Measurements from ENCODE around the gene SHROOM3. TPM values are rescaled to one million over a fixed set of nuclear protein-coding genes. Genes with fewer than 3 reads are reported as not detected.

SHROOM3 gene
- total RNA-seq, 1 donor from 2014 or later, result 0.51 TPM

GRCh38 chr4:76754439-76754838 is 319.4 kb downstream of the SHROOM3 start:
- no peak for DNase-seq

GRCh38 chr4:76755756-76756155 is 320.7 kb downstream of the SHROOM3 start:
- DNase-seq, result no peak

- no peak for DNase-seq
Measured at GRCh38 chr4:76756416-76756815, 321.4 kb downstream of the SHROOM3 start.

- DNase-seq, result no peak
Measured at GRCh38 chr4:76757418-76757939, 322.4 kb downstream of the SHROOM3 start.

- DNase-seq, result peak; percentile 85
Measured at GRCh38 chr4:76758290-76758882, 323.4 kb downstream of the SHROOM3 start.

- no peak for DNase-seq
Measured at GRCh38 chr4:76758996-76759395, 324.0 kb downstream of the SHROOM3 start.

- no peak for DNase-seq
Measured at GRCh38 chr4:76760193-76760592, 325.2 kb downstream of the SHROOM3 start.

- DNase-seq, result no peak
Measured at GRCh38 chr4:76762137-76763130, 327.4 kb downstream of the SHROOM3 start.

- DNase-seq, result peak; percentile 38
Measured at GRCh38 chr4:76764251-76764650, 329.2 kb downstream of the SHROOM3 start.

- no peak for DNase-seq
Measured at GRCh38 chr4:76765473-76766183, 330.6 kb downstream of the SHROOM3 start.

- no peak for DNase-seq
Measured at GRCh38 chr4:76767983-76768382, 333.0 kb downstream of the SHROOM3 start.

- peak; percentile 55 for DNase-seq
Measured at GRCh38 chr4:76772498-76773106, 337.6 kb downstream of the SHROOM3 start.

- no peak for DNase-seq
Measured at GRCh38 chr4:76773766-76774165, 338.7 kb downstream of the SHROOM3 start.

- no peak for DNase-seq
Measured at GRCh38 chr4:76779740-76780459, 344.9 kb downstream of the SHROOM3 start.

GRCh38 chr4:76780781-76781697 is 346.0 kb downstream of the SHROOM3 start:
- DNase-seq, result no peak

GRCh38 chr4:76781698-76782595 is 346.9 kb downstream of the SHROOM3 start:
- no peak for DNase-seq

GRCh38 chr4:76782837-76783236 is 347.8 kb downstream of the SHROOM3 start:
- no peak for DNase-seq

GRCh38 chr4:76783836-76784235 is 348.8 kb downstream of the SHROOM3 start:
- DNase-seq, result no peak

- no peak for DNase-seq
Measured at GRCh38 chr4:76784237-76784636, 349.2 kb downstream of the SHROOM3 start.

GRCh38 chr4:76787898-76788297 is 352.9 kb downstream of the SHROOM3 start:
- no peak for DNase-seq
